Esophagus squamous epithelium (tissue), 4 donors: ENCODE results near the gene RELN.

ENCODE experiments used
- POLR2A ChIP-seq, 4 donors: fragments of 450-650 bp; IDR thresholded peaks; one replicate each; pipeline ENCODE4 v1.6.1; 2017; ENCODE audit warnings: antibody characterized with exemption in 4 of 4, mild to moderate bottlenecking in 4 of 4, moderate library complexity in 3 of 4
- TF ChIP-seq, protein P1 (sequence below), 6 experiments: fragments of 450-650 bp in 4 of 6; fragments of 200-600 bp in 2 of 6; sonication (generic) in 2 of 6; IDR thresholded peaks; one replicate each; pipeline ENCODE4 v1.5.1; 2016 to 2019; ENCODE audit warnings: antibody characterized with exemption in 6 of 6, mild to moderate bottlenecking in 4 of 6, moderate library complexity in 4 of 6

GRCh38 chr7:103928581-103928980, 60.9 kb downstream of the RELN start:
- TF ChIP-seq, protein P1, sequence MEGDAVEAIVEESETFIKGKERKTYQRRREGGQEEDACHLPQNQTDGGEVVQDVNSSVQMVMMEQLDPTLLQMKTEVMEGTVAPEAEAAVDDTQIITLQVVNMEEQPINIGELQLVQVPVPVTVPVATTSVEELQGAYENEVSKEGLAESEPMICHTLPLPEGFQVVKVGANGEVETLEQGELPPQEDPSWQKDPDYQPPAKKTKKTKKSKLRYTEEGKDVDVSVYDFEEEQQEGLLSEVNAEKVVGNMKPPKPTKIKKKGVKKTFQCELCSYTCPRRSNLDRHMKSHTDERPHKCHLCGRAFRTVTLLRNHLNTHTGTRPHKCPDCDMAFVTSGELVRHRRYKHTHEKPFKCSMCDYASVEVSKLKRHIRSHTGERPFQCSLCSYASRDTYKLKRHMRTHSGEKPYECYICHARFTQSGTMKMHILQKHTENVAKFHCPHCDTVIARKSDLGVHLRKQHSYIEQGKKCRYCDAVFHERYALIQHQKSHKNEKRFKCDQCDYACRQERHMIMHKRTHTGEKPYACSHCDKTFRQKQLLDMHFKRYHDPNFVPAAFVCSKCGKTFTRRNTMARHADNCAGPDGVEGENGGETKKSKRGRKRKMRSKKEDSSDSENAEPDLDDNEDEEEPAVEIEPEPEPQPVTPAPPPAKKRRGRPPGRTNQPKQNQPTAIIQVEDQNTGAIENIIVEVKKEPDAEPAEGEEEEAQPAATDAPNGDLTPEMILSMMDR (IDR thresholded peaks at IDR 0.05) = no peak
- TF ChIP-seq POLR2A (IDR thresholded peaks at IDR 0.05) = no peak
